CD4-positive, alpha-beta T cell treated with Interleukin-15 for 4 hours (primary cell): Measurements from ENCODE around the gene LRMDA.

Experiments
- DNase-seq: peaks from one replicate; pipeline ENCODE4 v3.0.0-alpha.2; 2020; ENCODE audit warnings: low spot score

Gene LRMDA

DNA sequence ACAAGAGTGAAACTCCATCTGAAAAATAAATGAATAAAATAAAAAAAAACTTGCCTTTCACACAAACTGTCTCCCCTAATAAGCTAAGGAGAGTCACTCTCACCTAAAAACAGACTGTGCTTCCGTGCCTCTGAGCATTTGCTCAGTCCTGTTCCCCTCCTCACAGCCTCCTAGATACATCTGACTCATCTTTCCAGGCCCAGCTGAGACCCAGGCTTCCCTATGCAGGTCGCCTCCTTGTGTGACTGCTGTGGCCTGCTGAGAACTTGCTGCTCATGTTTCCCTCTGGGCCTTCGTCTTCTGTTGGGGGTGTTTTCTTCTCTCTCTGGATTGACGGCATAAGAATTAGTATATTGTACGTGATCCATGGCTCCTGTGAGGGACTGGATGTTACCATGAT, 777.7 kb downstream of the LRMDA start:
- no peak for DNase-seq

DNA sequence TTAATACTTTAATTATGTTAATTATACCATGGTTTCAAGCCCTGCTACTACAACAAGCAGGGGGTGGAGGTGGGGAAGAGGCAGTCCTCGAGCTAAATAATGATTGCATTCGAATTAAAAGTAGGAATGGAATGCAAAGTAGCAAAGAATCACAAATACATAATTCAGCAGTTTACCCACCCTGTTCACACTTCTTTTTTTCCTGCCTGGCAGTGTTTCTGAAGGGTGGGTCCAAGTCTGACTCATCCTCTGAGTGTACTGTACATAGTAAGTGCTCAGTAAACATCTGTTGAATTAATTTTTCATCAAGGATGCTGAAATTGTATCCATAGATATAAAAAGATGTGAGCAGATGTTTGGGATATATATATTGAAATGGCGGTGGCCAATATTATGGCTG, 778.8 kb downstream of the LRMDA start:
- no peak for DNase-seq

DNA sequence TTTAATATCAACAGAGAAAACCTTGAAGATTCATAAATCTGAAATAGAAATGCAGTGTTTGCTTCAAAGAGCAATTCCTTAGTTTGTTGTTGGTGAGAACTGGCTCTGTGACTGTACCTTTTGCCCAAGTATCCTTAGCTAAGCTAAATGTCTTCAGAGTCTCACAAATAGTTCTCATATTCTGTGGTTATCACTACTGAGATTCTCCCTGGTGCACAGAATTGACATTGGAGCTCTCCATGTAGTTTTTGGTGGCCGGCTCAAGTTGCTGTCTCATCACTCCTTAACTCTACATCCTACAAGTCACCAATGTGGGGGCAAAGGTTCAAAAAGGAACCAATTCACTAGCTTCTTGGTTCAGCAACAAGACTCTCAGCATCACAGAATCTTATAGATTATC, 780.3 kb downstream of the LRMDA start:
- DNase-seq = no peak

- DNase-seq = no peak
Measured at GRCh38 chr10:76213876-76214275, 782.5 kb downstream of the LRMDA start.

- no peak for DNase-seq
Measured at GRCh38 chr10:76218035-76218434, 786.6 kb downstream of the LRMDA start.

- DNase-seq = no peak
Measured at GRCh38 chr10:76229341-76229740, 797.9 kb downstream of the LRMDA start.

- DNase-seq = no peak
Measured at GRCh38 chr10:76230921-76231285, 799.5 kb downstream of the LRMDA start.

DNA sequence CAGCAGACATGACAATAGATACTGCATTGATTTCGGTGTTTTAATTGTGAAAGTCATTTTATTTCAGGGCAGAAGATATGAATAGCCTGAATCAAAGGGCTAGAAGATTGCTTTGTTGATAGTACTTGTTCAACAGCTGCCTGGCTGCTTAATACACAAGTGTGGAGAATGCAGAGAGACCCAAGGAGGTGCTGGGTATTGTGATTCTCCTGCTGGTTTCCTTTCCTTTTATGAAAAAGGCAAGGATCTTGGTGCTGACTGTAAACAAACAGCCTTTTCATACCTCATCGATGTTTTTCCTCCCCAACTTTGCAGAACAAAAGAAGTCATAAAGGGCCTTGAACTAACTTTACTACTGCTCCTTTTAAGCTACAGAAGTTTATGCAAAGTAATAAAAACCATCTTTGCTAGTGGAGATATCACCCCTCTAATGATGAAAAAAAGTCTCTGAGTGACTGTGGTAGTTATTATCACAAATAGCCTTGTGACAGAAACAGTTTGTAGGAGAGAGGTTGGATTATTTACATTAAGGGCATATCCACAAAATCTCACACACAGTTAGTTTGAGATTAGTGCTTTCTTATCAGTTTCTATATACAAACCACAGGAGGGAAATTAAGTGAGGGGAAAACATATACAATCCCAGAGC, 800.0 kb downstream of the LRMDA start:
- no peak for DNase-seq

DNA sequence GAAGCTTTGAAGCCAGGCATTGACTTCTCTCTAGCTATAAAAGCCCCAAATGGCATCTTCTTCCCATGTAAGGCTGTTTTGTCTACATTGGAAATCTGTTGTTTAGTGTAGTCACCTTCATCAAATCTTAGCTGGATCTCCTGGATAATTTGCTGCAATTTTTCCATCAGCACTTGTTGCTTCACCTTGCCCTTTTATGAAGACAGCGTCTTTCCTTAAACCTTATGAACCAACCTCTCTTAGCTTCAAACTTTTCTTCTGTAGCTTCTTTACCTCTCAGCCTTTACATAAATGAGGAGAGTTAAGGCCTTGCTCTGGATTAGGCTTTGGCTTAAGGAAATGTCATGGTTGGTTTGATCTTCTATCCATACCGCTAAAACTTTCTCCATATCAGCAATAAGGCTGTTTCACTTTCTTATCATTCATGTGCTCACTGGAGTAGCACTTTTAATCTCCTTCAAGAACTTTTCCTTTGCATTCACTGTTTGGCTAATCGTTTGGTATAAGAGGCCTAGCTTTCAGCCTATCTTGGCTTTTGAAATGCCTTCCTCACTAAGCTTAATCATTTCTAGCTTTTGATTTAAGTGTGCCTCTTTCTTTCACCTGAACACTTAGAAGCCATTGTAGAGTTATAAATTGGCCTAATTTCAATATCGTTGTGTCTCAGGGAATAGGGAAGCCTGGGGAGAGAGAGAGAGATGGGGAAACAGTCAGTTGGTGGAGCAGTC, 803.2 kb downstream of the LRMDA start:
- DNase-seq = no peak

DNA sequence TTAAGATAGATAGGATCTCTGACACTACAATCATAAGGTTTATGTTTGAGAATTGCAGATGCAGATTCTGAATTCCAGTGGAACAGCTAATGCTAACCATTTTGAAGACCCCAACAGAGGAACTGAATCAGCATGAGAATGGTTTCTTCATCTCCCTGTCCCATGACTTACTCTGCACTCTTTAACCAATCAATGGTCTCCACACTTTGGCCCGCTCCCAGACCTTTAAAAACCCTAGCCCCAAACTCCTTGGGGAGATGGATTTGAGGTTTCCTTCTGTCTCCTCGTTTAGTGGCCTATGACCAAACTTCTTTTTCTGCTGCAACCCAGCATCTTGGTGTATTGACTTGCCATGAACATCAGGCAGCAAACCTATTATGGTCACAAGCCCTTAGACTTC, 804.9 kb downstream of the LRMDA start:
- no peak for DNase-seq

DNA sequence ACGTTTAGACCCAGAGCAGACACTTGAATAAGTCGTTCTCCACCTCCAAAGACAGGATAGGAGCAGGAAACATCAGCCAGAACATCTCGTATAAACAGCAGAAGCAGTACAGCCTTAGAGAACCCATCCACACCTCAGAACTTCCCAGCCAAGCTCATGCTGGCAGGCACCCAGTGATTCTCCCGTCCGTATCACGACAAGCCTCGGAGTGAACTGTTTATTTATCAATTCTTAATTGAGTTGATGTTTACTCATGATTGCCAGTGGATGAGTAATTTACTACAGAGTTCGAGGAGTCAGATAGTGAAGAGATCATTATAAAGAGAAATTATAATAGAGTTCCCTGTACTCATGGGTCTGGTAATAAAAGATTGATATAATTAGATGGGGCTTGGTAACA, 811.5 kb downstream of the LRMDA start:
- DNase-seq = no peak

- DNase-seq = no peak
Measured at GRCh38 chr10:76244061-76244686, 812.8 kb downstream of the LRMDA start.

DNA sequence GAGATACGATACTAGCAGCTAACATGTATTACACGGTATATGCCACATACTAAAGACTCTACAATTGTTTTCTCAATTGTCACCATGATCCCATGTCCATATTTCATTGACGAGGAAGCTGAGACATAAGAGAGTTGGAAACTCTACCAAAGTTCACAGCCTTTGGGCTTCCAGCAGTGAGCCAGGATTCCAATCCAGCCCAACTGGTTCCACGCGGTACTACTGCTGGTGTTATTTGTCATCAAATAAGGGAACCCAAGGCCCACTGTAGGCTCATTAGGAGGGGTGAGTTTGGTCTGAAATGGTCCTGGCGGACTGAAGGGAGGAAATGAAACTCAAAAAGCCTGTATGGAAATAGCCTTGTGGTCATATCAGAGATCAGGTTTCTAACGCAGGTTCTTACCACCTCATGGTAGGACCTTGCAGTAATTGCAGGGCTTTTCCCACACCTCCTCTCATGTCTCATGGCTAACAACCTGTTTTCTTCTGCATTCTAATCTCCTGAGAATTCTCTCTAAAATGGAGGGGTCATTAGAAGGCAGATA, 814.6 kb downstream of the LRMDA start:
- DNase-seq = no peak

DNA sequence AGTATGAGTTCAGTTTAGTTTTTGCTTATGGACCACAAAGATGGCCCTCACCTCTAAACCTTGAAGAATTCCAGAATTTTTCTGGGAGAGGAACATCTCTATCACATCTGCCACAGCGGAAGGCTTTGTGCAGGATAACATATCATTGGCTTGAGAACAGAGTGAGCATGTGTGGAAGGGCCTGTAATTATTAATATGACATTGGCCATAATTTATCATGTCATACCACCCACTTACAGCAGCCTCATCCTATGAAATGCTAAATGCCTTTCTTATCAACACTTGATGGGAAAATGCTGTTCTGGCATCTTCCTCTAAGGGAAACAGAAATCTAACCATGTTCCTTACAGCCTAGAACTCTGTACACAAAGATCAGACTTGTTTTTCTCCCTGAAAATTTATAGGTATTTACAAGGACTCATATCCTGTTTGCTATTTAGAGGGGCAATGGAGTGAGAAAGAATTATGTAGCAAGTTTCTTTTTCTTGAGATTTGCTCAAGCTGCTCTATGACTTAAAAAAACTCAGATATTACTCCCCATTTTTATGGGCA, 817.3 kb downstream of the LRMDA start:
- no peak for DNase-seq

DNA sequence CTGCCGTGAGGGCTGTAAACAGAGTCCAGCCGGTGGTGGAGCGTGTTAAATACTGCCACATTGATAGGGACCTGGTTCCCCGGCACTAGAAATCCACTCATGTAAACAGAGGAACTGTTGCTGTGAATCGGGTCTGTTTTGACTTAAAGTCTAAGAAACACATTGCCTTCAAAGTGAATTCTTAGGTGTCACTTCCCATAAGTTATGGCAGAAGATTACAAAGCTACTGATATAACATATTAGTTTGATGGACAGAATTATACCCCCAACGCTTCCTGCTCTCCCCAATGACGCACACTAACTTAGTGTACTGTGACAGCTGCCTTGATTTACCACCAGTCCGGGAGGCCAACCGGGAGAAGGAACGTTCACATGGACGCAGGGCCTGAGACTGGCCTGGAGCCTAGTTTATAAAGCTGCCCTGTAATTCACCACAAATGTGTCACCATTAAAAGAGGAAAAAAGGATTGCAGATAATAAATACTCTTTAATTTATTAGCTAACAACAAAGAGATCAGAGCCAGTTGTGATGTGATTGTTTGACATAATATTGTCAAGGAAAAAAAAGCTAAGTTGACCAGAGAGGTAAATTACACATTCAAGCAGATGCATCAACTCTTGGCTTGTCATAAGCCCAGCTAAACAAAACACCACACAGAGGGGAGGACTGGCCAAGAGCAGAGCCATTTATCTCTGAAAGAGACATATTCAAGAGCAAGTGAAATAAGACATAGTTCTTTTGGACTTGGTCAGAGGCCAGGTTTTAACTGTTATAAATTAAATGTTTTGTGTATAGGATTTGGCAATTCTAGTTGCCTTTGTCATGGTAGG, 820.6 kb downstream of the LRMDA start:
- no peak for DNase-seq

DNA sequence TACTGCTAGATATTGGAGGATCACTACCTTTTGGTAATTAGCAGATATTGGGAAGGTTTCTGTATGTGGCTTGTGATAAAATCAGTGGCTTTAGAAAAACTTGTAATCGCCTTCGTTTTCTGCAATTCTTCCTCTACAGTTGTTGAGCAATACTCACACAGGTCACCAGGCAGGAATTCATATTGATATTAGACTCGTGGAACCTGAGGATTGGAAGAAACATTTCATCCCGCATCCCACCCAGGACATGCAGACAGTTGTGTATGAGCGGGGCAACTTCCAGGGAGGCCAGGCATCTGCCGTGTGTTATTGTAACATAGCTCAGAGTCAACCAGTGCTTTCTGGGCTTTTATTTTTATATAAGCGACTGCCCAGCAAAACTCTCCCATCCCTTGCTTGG, 821.3 kb downstream of the LRMDA start:
- DNase-seq = no peak

- DNase-seq = no peak
Measured at GRCh38 chr10:76255241-76255640, 823.8 kb downstream of the LRMDA start.

DNA sequence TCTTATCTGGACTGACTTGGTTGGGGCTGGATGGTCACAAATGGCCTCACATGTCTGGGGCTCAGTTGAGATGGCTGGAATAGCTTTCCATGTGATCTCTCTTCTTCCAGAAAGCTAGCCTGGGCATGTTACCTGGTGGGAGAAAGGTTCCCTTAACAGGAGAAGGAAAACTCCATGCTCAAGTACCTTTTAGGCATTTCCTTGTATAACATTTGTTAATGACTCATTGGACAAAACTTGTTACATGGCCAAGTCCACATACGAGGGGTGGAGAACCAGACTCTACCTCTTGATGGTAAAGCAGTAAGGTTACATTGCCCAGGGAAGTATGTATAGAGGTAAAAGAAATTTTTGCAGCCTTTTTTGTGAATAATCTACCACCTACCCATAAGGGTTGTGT, 826.4 kb downstream of the LRMDA start:
- DNase-seq = no peak

GRCh38 chr10:76265441-76266113, 834.2 kb downstream of the LRMDA start:
- no peak for DNase-seq

- DNase-seq = no peak
Measured at GRCh38 chr10:76268530-76268929, 837.1 kb downstream of the LRMDA start.

GRCh38 chr10:76268954-76269353, 837.5 kb downstream of the LRMDA start:
- no peak for DNase-seq

- DNase-seq = no peak
Measured at GRCh38 chr10:76270464-76270863, 839.0 kb downstream of the LRMDA start.
